NCI-H446 (cell line): ENCODE data around the gene OR1K1.
"Not testable (repeated sequence)": the region's sequence is repeated elsewhere in the genome, so short reads cannot be mapped to it uniquely, and the experiment has no call there.

Experiments
- DNase-seq, 2 experiments: peaks; one replicate each; lab custom pipeline; 2025; lab: John Stamatoyannopoulos, UW

The OR1K1 gene

GRCh38 chr9:122812736-122813135, 12.8 kb downstream of the OR1K1 start:
- DNase-seq, result no peak

DNA sequence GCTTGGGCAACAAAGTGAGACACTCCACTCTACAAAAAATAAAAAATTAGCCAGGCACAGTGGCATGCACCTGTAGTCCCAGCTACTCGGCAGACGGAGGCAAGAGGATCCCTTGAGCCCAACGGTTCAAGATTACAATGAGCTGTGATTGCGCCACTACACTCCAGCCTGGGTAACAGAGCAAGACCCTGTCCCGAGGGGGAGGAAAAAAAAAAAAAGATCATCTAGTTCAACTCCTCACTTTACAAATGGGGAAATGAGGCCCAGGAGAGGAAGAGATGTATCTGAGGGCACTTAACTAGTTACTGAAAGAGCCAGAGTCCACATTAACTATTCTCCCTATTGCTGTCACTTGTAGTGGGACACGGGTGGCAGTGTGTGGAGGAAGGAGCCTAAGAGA, 14.6 kb downstream of the OR1K1 start:
- no peak for DNase-seq

- DNase-seq, result no peak
Observed at GRCh38 chr9:122815544-122815943, 15.6 kb downstream of the OR1K1 start.

DNA sequence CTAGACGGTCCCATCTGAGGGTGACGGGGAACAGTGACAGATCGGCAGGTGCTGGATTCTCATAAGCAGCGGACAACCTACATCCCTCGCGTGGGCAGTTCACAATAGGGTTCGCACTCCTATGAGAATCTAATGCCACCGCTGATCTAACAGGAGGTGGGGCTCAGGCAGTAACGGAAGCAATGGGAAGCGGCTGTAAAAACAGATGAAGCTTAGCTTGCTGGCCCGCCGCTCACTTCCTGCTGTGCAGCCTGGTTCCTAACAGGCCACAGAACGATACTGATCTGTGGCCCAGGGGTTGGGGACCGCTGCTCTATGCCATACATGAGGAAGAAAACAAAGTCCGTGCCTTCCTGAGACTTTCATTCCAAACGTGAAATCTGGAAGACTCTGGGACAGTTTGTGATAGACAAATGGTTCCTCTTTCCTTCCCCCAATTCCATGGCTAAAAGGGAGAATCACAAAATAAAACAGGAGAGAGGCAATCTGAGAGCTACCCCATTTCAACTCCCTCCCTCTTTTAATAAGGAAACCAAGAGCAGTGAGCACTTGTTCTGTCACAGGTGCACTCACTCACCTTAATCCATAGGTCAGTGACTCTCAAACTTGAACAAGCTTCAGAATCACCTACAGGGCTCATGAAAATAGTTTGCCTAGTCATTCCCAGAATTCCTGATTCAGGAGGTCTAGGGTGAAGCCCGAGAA, 16.4 kb downstream of the OR1K1 start:
- no peak for DNase-seq

DNA sequence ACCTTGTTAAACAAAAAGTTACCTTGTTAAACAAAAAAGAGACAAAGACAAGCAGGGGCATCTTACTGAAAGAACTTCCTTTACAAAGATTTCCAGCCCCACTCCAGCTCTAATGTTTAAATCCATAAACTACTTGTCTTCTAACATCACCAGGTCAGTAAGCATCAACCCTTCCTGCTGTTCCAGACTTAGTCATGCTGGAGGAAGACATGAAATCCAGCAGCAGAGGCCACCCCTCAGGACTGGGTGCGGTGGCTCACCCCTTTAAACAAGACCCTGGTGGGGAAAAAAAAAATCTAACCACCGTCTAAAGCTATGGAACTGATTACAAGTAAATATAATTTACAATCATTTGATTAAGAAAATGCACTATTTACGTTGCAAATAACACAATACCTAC, 19.4 kb downstream of the OR1K1 start:
- DNase-seq, result no peak

- DNase-seq, result no peak
Observed at GRCh38 chr9:122819791-122820489, 20.0 kb downstream of the OR1K1 start.

DNA sequence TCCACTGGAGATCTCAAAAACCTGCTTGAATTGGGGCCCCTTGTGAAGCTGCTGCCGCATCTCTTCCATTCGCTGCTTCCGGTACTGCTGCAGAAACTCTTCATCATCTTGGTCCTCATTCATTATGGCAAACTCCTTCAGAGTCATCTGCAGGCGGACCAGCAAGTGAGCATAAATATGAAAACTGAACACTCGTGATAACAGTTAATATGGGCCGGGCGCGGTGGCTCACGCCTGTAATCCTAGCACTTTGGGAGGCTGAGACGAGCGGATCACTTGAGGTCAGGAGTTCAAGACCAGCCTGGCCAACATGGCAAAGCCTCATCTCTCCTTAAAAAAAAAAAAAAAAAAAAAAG, 20.5 kb downstream of the OR1K1 start:
- DNase-seq, result no peak

DNA sequence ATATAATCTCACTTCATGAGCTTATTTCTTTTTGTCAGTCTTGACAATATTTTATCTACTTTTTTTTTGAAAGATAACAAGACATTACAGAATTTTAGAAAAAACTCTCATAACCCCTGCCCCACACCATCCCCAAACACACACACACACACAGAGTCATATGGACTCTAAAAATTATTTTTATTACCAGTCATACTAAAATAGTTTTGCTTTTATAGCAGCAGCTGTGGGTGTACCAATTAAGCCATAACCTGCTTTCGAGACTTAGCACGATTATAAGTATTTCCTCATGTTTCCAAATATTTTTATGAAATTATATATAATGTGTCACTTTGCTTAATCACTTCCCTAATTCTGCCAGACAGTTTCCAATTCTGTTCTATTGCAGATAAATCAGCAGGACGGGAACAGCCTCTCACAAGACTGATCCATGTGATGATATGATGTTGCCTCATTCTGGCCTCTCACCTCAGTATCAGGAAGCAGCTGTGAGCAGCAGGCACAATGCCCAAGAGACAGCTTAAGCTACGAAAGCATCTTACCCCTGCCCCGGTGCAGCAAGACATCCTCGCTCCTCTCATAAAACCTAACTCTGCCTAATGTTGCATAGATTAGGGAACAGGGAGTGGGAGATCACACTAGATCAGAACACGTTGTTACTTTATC, 21.5 kb downstream of the OR1K1 start:
- no peak for DNase-seq

GRCh38 chr9:122822056-122822455, 22.1 kb downstream of the OR1K1 start:
- DNase-seq, result no peak

DNA sequence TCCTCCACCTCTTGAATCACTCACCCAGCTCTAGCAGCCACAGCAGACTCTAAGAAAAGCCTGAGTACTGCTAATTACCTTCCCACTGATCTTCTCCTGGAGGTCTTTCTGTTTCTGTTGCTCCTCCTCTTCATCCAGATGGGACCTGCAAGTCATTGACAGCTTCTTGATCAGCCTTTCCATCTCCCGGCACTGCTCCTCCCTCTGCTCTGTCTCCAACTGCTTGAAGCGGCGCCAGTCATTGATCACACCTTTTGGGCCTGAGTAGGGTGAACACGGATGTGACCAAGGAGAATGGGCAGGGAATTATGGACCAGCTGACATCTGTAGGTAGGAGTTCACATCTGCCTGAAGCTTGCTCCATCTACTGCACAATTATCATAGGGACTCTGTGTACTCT, 23.0 kb downstream of the OR1K1 start:
- no peak for DNase-seq

DNA sequence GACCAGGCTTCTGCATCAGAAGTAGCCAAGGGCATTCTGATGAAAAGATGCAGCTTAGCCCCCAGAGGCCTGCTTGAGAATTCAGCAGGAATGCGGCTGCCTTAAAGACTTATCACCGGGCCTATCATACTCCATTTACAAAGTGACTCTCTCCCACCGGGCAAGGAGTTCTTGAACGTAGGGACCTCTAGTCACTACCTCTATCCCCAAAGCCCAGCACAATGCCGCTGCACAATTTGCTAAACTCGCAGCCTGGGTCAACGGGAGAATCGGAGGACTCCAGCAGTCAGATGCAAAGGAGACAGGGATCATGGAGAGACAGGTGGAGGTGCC, 27.8 kb downstream of the OR1K1 start:
- DNase-seq, result no peak

GRCh38 chr9:122828965-122829284, 29.0 kb downstream of the OR1K1 start:
- DNase-seq, result not testable (repeated sequence)

DNA sequence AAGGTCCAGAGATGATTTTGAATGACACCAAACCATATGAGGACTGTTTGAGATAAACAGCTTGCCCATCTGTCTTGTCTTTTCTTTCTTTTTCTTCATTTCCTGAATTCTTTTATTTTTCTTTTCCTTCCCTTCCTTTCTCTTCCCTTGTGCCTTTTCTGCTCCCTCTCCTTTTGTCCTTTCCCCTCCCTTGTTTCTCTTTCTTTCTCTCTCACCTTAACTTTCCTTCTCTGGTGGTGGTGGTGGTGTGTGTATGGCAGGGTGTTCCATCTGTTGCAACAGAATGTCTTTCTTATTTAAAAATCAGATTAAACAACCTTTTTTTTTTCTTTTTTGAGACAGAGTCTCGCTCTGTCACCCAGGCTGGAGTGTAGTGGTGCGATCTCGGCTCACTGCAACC, 32.3 kb downstream of the OR1K1 start:
- DNase-seq, result no peak

DNA sequence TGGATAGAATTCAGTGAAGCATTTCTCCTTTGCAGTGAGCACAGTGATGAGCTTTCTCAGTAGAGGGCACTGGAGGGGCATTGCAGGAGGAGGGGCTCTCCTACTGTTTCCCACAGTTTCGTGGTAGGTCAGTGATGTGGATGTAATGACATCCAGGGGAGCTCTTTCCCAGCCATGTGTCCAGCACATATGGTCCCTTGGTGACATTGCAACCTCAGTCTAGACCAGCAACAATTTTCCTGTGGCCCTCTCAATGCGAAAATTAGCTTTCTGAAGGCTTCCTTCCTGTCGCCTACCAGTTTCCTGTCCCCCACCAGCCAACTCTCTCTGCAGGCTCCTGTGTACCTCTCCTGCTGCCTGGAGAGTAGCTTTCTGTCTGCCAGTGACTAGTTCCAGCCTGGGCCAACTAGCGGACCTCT, 35.4 kb downstream of the OR1K1 start:
- peak in 1 of 2 experiments; percentile 2 for DNase-seq

- no peak for DNase-seq
Observed at GRCh38 chr9:122837266-122837850, 37.4 kb downstream of the OR1K1 start.

DNA sequence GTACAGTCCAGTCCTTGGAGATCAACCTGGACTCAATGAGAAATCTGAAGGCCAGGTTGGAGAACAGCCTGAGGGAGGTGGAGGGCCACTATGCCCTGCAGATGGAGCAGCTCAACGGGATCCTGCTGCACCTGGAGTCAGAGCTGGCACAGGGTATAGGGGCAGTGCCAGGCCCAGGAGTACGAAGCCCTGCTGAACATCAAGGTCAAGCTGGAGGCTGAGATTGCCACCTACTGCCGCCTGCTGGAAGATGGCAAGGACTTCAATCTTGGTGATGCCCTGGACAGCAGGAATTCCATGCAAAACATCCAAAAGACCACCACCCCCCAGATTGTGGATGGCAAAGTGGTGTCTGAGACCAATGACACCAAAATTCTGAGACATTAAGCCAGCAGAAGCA, 38.5 kb downstream of the OR1K1 start:
- not testable (repeated sequence) for DNase-seq

DNA sequence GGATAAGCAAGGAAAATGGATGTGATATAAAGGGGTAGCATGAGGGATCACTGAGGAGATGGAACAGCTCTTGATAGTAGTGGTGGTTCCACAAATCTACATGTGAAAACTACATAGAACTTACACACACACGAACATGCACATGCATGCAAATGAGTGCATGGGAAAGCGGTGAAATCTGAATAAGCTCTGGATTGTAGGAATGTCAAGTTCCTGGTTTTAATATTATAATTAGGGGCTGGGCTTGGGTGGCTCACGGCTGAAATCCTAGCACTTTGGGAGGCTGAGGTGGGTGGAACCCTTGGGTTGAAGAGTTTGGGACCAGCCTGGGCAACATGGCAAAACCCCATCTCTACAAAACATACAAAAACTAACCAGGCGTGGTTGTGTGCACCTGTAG, 41.6 kb downstream of the OR1K1 start:
- DNase-seq, result no peak

DNA sequence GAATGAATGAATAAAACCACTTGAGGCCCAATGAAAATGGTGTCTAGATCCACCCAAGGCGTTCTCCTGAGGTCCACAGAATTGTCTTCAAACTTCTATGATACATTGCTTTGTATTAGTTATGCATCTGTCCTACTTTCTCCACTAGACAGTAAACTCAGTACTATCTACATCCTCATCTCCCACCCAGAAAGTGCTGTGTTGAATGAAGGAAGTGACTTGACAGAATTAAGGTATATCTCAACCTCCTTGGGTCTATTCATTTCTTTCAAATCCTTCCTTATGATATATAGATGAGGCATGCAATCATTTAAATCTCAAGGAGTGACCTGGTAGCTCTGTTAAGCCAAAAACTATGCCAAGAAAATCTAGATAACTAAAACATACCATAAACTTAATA, 44.2 kb downstream of the OR1K1 start:
- DNase-seq, result no peak

DNA sequence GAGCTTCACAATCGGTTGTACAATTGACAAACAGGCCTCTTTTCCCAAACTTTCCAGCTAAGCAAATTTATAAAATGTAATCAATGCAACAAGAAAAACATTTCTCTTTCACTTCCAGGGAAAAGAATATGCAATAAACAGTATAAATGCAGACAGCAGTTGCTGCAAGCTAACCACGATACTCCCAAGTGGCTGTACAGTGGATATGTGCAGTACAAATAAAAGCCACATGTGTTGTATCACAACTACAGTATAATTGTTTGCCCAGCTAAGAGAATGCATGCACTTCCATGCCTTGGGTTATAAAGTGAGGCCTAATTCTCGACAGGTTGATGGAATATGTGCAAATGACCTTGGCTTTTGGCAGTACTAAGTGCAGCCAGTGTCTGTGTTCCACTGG, 45.2 kb downstream of the OR1K1 start:
- DNase-seq, result no peak

DNA sequence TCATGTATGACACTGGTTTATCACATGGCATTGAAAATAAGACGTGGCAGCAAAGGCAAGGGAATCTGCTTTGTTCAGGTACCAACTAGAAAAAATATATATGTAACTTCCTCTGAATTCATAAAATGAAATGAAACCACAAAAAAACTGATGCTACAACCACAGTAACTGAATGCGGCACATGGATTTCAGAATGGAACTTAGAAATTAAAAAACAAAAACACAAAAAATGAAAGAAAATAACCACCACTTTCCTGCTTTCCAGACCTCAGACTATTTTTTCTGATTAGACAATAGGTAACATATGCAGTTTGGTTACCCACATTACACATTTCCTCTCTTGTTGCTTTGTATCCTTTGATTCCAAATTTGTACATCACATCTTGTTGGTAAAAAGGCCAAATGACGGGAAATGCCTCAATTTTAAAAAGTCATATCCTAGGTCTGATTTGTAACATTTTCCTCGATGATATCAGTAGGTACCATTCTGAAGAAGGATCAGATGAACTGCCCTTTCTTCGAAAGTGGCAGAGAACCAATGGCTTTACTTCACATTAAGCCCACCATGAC, 46.5 kb downstream of the OR1K1 start:
- no peak for DNase-seq

DNA sequence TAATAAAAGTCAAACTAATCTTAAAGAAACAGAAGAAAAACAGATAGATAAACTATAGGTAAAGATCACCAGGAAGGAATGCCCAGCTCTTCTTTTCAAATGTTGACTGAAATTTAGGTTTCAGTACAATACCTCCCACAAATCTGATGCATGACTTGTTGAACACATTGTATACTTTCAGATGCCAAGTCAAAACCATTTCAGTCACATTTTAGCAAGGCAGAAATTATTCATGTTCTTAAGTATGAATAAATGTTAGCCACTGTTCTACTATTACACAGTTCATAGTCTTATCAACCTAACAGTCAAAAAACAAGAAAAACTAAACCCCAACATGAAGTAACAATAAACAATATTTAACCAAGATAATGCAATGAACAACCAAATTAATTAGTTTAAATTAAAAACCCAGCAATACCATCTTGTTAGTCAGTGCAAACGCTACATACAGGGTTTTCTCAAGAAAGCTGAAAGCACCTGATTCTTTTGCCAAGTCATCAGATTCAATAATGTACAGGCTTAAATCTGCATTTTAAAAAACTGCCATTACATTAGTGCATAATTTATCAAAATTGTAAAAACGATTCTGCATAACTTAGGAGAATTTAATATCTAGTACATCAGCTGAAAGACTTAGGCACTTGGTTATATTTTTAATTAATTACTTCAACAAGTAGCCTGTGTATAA, 48.5 kb downstream of the OR1K1 start:
- no peak for DNase-seq
